ENCODE data around the gene WNT4.

The WNT4 gene

GRCh38 chr1:22128392-22128791, 14.5 kb downstream of the WNT4 start:
- no peak for DNase-seq

GRCh38 chr1:22127731-22128130, 15.2 kb downstream of the WNT4 start:
- DNase-seq = no peak

- DNase-seq = no peak
These were observed 15.6 kb downstream of the WNT4 start for GRCh38 chr1:22127248-22127647.

GRCh38 chr1:22126531-22126930, 16.4 kb downstream of the WNT4 start:
- DNase-seq = no peak

GRCh38 chr1:22124592-22125229, 18.2 kb downstream of the WNT4 start:
- no peak for DNase-seq

GRCh38 chr1:22123901-22124404, 18.9 kb downstream of the WNT4 start:
- DNase-seq = no peak

- DNase-seq = no peak
These were observed 19.9 kb downstream of the WNT4 start for GRCh38 chr1:22123071-22123390.

GRCh38 chr1:22122273-22123070, 20.4 kb downstream of the WNT4 start:
- no peak for DNase-seq

- DNase-seq = no peak
These were observed 21.4 kb downstream of the WNT4 start for GRCh38 chr1:22121421-22121911.

GRCh38 chr1:22120469-22120790, 22.5 kb downstream of the WNT4 start:
- no peak for DNase-seq

GRCh38 chr1:22119626-22120468, 23.1 kb downstream of the WNT4 start:
- DNase-seq = no peak

- no peak for DNase-seq
These were observed 24.5 kb downstream of the WNT4 start for GRCh38 chr1:22118291-22118992.

GRCh38 chr1:22117851-22118250, 25.0 kb downstream of the WNT4 start:
- no peak for DNase-seq

GRCh38 chr1:22117238-22117637, 25.7 kb downstream of the WNT4 start:
- DNase-seq = no peak

GRCh38 chr1:22115286-22115685, 27.6 kb downstream of the WNT4 start:
- no peak for DNase-seq

- no peak for DNase-seq
These were observed 28.5 kb downstream of the WNT4 start for GRCh38 chr1:22114083-22115012.

- no peak for DNase-seq
These were observed 30.3 kb downstream of the WNT4 start for GRCh38 chr1:22112554-22112953.

- DNase-seq = no peak
These were observed 31.3 kb downstream of the WNT4 start for GRCh38 chr1:22111620-22112019.

GRCh38 chr1:22111115-22111514, 31.8 kb downstream of the WNT4 start:
- no peak for DNase-seq

- no peak for DNase-seq
These were observed 32.9 kb downstream of the WNT4 start for GRCh38 chr1:22110016-22110415.

GRCh38 chr1:22108339-22109105, 34.4 kb downstream of the WNT4 start:
- no peak for DNase-seq

All from NCI-H187 (cell line).